Kidney (tissue), 14 donors: Measurements from ENCODE around the gene CFAP92. TPM values are rescaled to one million over a fixed set of nuclear protein-coding genes. Genes with fewer than 3 reads are reported as not detected.

ENCODE experiments used
- DNase-seq, 5 donors: peaks; one replicate each; pipeline ENCODE4 v3.0.0-alpha.2; 2013 to 2020
- FAIRE-seq: peaks from 2 replicates; lab custom pipeline; 2012; peaks lifted over from hg19 to GRCh38; lab: Jason Lieb, UNC
- H3K27ac ChIP-seq, 2 donors: one replicate each; pipeline ENCODE4 v1.7.0; 2013; ENCODE audit warnings: low read depth in 2 of 2, low read length in 2 of 2, inconsistent platforms in 1 of 2
- H3K27me3 ChIP-seq: one replicate; pipeline ENCODE4 v1.7.1; 2013; ENCODE audit warnings: low read length, inconsistent platforms; ENCODE audit not compliant: control insufficient read depth, insufficient read depth
- H3K36me3 ChIP-seq, 3 donors: one replicate each; pipeline versions ENCODE4 v1.7.0 to v1.7.1; 2013; ENCODE audit warnings: low read length in 3 of 3, control low read depth in 1 of 3, inconsistent platforms in 1 of 3; ENCODE audit not compliant: insufficient read depth in 3 of 3, control insufficient read depth in 2 of 3
- H3K4me1 ChIP-seq, 3 donors: one replicate each; pipeline versions ENCODE4 v1.7.0 to v1.7.1; 2013; ENCODE audit warnings: low read length in 3 of 3, inconsistent platforms in 1 of 3, low read depth in 1 of 3; ENCODE audit not compliant: control insufficient read depth in 2 of 3, insufficient read depth in 2 of 3
- H3K4me3 ChIP-seq, 3 donors: one replicate each; pipeline versions ENCODE4 v1.7.0 to v1.8.1; 2013; ENCODE audit warnings: low read length in 3 of 3, control low read depth in 1 of 3, inconsistent platforms in 1 of 3
- H3K9ac ChIP-seq, 3 donors: one replicate each; pipeline versions ENCODE4 v1.7.0 to v1.7.1; 2013; ENCODE audit warnings: low read length in 3 of 3, control low read depth in 1 of 3, inconsistent platforms in 1 of 3
- H3K9me3 ChIP-seq, 3 donors: one replicate each; pipeline versions ENCODE4 v1.7.0 to v1.7.1; 2013; ENCODE audit warnings: low read length in 3 of 3, control low read depth in 1 of 3, inconsistent platforms in 1 of 3; ENCODE audit not compliant: control insufficient read depth in 2 of 3, insufficient read depth in 1 of 3
- intact Hi-C: fragments of 100-400 bp; cut with DNase I; formaldehyde crosslinking; loops from one replicate; pipeline ENCODE4 v1.11.1; 2022
- polyA plus RNA-seq: library from polyadenylated mRNA; stranded (reverse); fragments of 350-450 nt; fragmentation: Illumina TruSeq; extraction: RNeasy Lipid Tissue Mini Kit (QIAGEN cat#74804); gene quantifications from one replicate; pipeline ENCODE4 v1.2.3, GENCODE V29; 2014; ENCODE audit warnings: low read depth, low replicate concordance; ENCODE audit not compliant: insufficient read depth
- total RNA-seq: library from RNA; stranded (reverse); fragmentation: NEBNext Ultra II Directional; extraction: Animal tissue kit (Norgen Biotek cat#: 25700); gene quantifications from one replicate; pipeline ENCODE4 v1.2.1, GENCODE V29; 2021
- TF ChIP-seq, protein P1 (sequence below): IDR thresholded peaks from 3 replicates; pipeline ENCODE4 v1.5.1; 2012; ENCODE audit warnings: mild to moderate bottlenecking, moderate library complexity, borderline replicate concordance; ENCODE audit not compliant: insufficient read depth; ENCODE audit errors: extremely low read depth
- donor health status: control.
- donor health status: control.
- donor health status: control.
- donor health status: control.
- donor health status: control.
- donor health status: DM: yes; HTN: yes; CAD: no.
- donor health status: Normal renal cell carcinoma (clear cell type).

CFAP92 gene
- total and polyA plus RNA-seq, 2 donors from 2014 or later = 0.56 to 0.60 TPM

DNA sequence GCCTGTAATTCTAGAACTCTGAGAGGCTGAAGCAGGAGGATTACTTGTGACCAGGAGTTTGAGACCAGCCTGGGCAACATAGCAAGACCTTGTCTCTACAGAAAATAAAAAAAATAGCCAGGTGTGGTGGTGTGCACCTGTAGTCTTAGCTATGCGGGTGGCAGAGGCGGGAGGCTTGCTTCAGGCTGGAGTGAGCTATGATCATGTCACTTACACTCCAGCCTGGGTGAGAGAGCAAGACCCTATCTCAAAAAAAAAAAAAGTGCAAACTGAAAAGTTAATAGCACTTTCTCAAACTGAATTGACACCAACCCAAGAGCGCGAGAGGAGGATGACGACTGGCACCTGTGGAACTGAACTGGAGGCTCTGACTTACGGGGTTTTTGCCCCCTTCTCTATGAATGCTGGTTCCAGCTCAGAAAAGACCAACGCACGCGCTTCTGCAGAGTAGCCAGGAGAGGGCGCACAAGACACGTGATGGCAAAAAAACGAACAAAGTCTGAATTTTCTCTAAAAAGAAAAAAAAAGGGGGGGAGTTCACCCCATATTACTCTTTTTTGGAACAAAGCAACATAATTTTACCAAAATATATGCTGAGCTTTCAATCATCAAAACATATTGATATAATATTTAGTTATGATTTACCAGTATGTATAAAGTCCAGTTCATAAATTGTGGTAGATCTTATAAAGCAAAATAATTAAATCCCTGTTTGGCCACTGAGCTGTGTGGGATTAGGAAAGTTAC, 23.7 kb downstream of the CFAP92 start:
- Histone ChIP-seq H3K27ac (no peak overlapping the region), H3K4me3 (no peak overlapping the region), H3K4me1 (no peaks in the 10 kb centered on the region), H3K27me3 (no peaks in the 10 kb centered on the region), H3K36me3 (no peaks in the 10 kb centered on the region), H3K9me3 (no peaks in the 10 kb centered on the region), H3K9ac (no peak overlapping the region)
- intact Hi-C loops = no loop called here
- DNase-seq (peak in 4 of 5 donors; percentile 46 to 61 (median 52)), FAIRE-seq (no peak)
- TF ChIP-seq, protein P1, sequence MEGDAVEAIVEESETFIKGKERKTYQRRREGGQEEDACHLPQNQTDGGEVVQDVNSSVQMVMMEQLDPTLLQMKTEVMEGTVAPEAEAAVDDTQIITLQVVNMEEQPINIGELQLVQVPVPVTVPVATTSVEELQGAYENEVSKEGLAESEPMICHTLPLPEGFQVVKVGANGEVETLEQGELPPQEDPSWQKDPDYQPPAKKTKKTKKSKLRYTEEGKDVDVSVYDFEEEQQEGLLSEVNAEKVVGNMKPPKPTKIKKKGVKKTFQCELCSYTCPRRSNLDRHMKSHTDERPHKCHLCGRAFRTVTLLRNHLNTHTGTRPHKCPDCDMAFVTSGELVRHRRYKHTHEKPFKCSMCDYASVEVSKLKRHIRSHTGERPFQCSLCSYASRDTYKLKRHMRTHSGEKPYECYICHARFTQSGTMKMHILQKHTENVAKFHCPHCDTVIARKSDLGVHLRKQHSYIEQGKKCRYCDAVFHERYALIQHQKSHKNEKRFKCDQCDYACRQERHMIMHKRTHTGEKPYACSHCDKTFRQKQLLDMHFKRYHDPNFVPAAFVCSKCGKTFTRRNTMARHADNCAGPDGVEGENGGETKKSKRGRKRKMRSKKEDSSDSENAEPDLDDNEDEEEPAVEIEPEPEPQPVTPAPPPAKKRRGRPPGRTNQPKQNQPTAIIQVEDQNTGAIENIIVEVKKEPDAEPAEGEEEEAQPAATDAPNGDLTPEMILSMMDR = peak; percentile 93

DNA sequence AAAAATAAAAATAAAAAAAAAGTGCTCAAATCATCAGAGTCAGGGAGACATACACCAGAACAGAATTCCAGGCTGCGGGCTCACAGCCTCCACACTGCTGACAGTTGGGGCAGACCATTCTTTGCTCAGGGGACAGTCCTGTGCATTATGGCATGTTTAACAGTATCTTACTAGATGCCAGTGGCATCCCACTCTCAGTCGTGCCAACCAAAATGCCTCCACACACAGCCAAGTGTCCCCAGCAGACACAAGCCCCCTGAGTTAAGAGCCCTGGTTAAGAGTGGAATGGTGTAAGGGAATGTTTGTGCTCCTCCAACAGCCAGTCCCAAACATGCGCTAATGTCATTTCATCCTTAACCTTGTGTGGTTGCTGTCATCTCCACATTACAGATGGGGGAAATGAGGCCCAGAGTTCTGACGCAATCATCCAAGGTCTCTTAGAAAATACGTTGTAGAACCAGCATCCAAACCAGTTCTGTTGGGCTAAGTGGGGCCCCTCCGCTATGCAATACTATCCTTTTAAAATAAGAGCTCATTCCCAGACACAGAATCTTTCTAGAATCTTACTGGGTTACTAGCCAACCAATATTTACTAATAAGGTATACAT, 26.0 kb downstream of the CFAP92 start:
- TF ChIP-seq, protein P1 = no peak
- H3K36me3 ChIP-seq = no peaks in the 10 kb centered on the region
- no peak overlapping the region for H3K4me3 ChIP-seq
- H3K4me1 ChIP-seq = no peaks in the 10 kb centered on the region
- H3K27ac ChIP-seq = no peak overlapping the region
- DNase-seq (no peak), FAIRE-seq (no peak)
- H3K9ac ChIP-seq = no peak overlapping the region
- no peaks in the 10 kb centered on the region for H3K9me3 ChIP-seq
- intact Hi-C loops = no loop called here
- no peaks in the 10 kb centered on the region for H3K27me3 ChIP-seq

DNA sequence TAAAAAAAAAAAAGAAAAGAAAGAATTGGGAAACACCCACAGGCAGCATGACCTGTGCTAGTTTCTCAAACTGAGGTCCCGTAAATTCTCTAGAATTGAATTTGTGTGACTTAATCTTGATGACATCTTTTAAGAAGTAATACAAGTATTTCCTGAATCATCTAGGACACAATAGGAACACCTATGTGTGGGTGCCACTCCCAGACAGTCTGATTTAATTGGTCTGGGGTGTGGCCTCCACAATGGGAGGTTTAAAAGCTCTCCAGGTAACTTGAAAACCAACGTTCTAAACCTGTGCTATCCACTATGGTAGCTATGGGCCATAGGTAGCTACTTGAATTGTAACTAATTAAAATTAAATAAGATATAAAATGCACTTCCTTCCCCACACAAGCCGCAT, 28.1 kb downstream of the CFAP92 start:
- no peak for FAIRE-seq
- Histone ChIP-seq H3K36me3 (no peaks in the 10 kb centered on the region), H3K9ac (no peak overlapping the region), H3K4me3 (no peak overlapping the region), H3K27me3 (no peaks in the 10 kb centered on the region), H3K27ac (no peak overlapping the region), H3K4me1 (no peaks in the 10 kb centered on the region), H3K9me3 (no peaks in the 10 kb centered on the region)
- intact Hi-C loops = no loop called here
- no peak for DNase-seq
- TF ChIP-seq, protein P1 = no peak
